CD4-positive, alpha-beta T cell (primary cell): ENCODE results near the gene VSTM2B. TPM values are rescaled to one million over a fixed set of nuclear protein-coding genes. Genes with fewer than 3 reads are reported as not detected.

Experiments used
- ATAC-seq: fragments of 200-7000 bp; cut with Tn5 transposase; one replicate; pipeline ENCODE4 v1.10.0; 2022; ENCODE audit warnings: mild to moderate bottlenecking; ENCODE audit not compliant: poor library complexity
- CTCF ChIA-PET: fragments of 350-600 bp; sonication (Branson Sonifier 250); formaldehyde crosslinking; loops from one replicate; lab custom pipeline; 2021; ENCODE audit warnings: antibody characterized with exemption, inconsistent platforms; lab: Charles Lee
- POLR2A ChIA-PET: fragments of 350-600 bp; sonication (Branson Sonifier 250); formaldehyde crosslinking; loops from one replicate; lab custom pipeline; 2021; ENCODE audit warnings: antibody characterized with exemption, inconsistent platforms; lab: Charles Lee
- DNase-seq, 14 experiments: peaks; one replicate each; pipeline ENCODE4 v3.0.0-alpha.2; 2013 to 2020; ENCODE audit warnings: mixed read lengths in 2 of 14
- H3K27ac ChIP-seq, 2 donors: one replicate each; pipeline versions ENCODE4 v1.5.1 to v1.7.0; 2013; ENCODE audit warnings: low read length in 2 of 2, low read depth in 1 of 2, mild to moderate bottlenecking in 1 of 2
- H3K27me3 ChIP-seq, 2 experiments: 1 replicate in 1 of 2; 2 replicates in 1 of 2; pipeline versions ENCODE4 v1.6.1 to v1.7.0; 2013; ENCODE audit warnings: low read length in 2 of 2, control low read depth in 1 of 2, mild to moderate bottlenecking in 1 of 2, moderate library complexity in 1 of 2; ENCODE audit not compliant: insufficient read depth in 2 of 2, control insufficient read depth in 1 of 2
- H3K36me3 ChIP-seq: one replicate; pipeline ENCODE4 v1.6.1; 2013; ENCODE audit warnings: low read length, control low read depth; ENCODE audit not compliant: insufficient read depth
- H3K4me1 ChIP-seq: one replicate; pipeline ENCODE4 v1.6.1; 2013; ENCODE audit warnings: low read length, control low read depth; ENCODE audit not compliant: insufficient read depth
- H3K4me3 ChIP-seq: one replicate; pipeline ENCODE4 v1.5.1; 2013; ENCODE audit warnings: mild to moderate bottlenecking, low read length, moderate library complexity
- H3K9me3 ChIP-seq, 2 experiments: 1 replicate in 1 of 2; 2 replicates in 1 of 2; pipeline versions ENCODE4 v1.6.1 to v1.7.0; 2013; ENCODE audit warnings: low read length in 2 of 2, mild to moderate bottlenecking in 2 of 2, control low read depth in 1 of 2, moderate library complexity in 1 of 2; ENCODE audit not compliant: control insufficient read depth in 1 of 2, insufficient read depth in 1 of 2
- H3K27ac Mint-ChIP-seq: one replicate; pipeline ENCODE4 v1.8.0; 2020; ENCODE audit warnings: mixed read lengths
- H3K27me3 Mint-ChIP-seq: one replicate; pipeline ENCODE4 v1.8.0; 2021; ENCODE audit warnings: mixed read lengths
- H3K36me3 Mint-ChIP-seq: one replicate; pipeline ENCODE4 v1.8.0; 2021; ENCODE audit warnings: low read depth, mixed read lengths
- H3K4me1 Mint-ChIP-seq: one replicate; pipeline ENCODE4 v1.8.0; 2021; ENCODE audit warnings: low read depth, mixed read lengths
- H3K4me3 Mint-ChIP-seq: one replicate; pipeline ENCODE4 v1.8.0; 2020; ENCODE audit warnings: mild to moderate bottlenecking, mixed read lengths
- H3K9me3 Mint-ChIP-seq: one replicate; pipeline ENCODE4 v1.8.0; 2020; ENCODE audit warnings: mixed read lengths
- CTCF ChIP-seq: fragments of 200-600 bp; IDR thresholded peaks from one replicate; pipeline ENCODE4 v1.8.0; 2022; ENCODE audit warnings: antibody characterized with exemption, mild to moderate bottlenecking
- intact Hi-C, 2 experiments: fragments of 100-400 bp; cut with DNase I in 1 of 2; cut with micrococcal nuclease in 1 of 2; formaldehyde crosslinking; loops; one replicate each; pipeline versions ENCODE4 v1.15.1 to v1.9.0; 2023 to 2025; cut with DNase I, micrococcal nuclease
- total RNA-seq, 174 experiments: library from RNA in 2 of 174; stranded (reverse) in 2 of 174; gene quantifications; one replicate each; pipeline ENCODE4 v1.2.3 and lab custom pipeline; 2021 to 2026

The VSTM2B gene
- total RNA-seq, 2 experiments from 2014 or later, result not detected

GRCh38 chr19:29606420-29606747, 80.6 kb downstream of the VSTM2B start:
- CTCF ChIA-PET, result interaction anchor here (1.2 to 3.8 kb wide), 5 partner anchors 59 to 110 kb away, joined by 5 to 39 read pairs (median 7); partner anchors contain the start of gene PLEKHF1
- Mint-ChIP-seq H3K27me3 (no peaks in the 10 kb centered on the region), H3K4me1 (peaks cover 43% of the 10 kb centered on the region), H3K36me3 (peaks cover 44% of the 10 kb centered on the region), H3K9me3 (no peaks in the 10 kb centered on the region), H3K27ac (peak overlapping the region; percentile 99), H3K4me3 (peak overlapping the region; percentile 98)
- peak; percentile 15 for ATAC-seq
- peak overlapping the region; percentile 98 to 100 for H3K27ac ChIP-seq
- peaks cover 28% of the 10 kb centered on the region for H3K36me3 ChIP-seq
- H3K4me1 ChIP-seq, result peaks cover 37% of the 10 kb centered on the region
- no peaks in the 10 kb centered on the region for H3K27me3 ChIP-seq
- POLR2A ChIA-PET, result interaction anchor here (0.5 to 8.4 kb wide), 46 partner anchors 10 to 1812 kb away, joined by 3 to 276 read pairs (median 6); partner anchors contain the start of genes C19orf12, PLEKHF1 and URI1
- intact Hi-C loops, result loop anchor here (2.0 to 10.0 kb wide), 4 partner anchors 58 to 394 kb away; partner anchors contain the start of genes PLEKHF1 (in 1 of the 2) and UQCRFS1 (in 1 of the 2)
- no peak for DNase-seq
- H3K4me3 ChIP-seq, result peak overlapping the region; percentile 97
- no peak for TF ChIP-seq CTCF
- H3K9me3 ChIP-seq, result no peaks in the 10 kb centered on the region

GRCh38 chr19:29609636-29610035, 83.8 kb downstream of the VSTM2B start:
- peak overlapping the region; percentile 25 for H3K4me3 Mint-ChIP-seq
- ChIA-PET POLR2A (interaction anchor here (0.8 to 8.4 kb wide), 5 partner anchors 57 to 332 kb away, joined by 3 to 276 read pairs (median 21); partner anchors contain the start of genes C19orf12, PLEKHF1 and URI1), CTCF (interaction anchor here (0.9 to 3.6 kb wide), 8 partner anchors 14 to 116 kb away, joined by 3 to 59 read pairs (median 9); partner anchors contain the start of genes C19orf12 and PLEKHF1)
- DNase-seq (no peak), ATAC-seq (no peak)
- Histone ChIP-seq H3K27ac (no peak overlapping the region), H3K36me3 (peaks cover 57% of the 10 kb centered on the region), H3K27me3 (no peaks in the 10 kb centered on the region), H3K4me1 (peaks cover 37% of the 10 kb centered on the region), H3K9me3 (no peaks in the 10 kb centered on the region), H3K4me3 (no peak overlapping the region)
- no peak for TF ChIP-seq CTCF
- H3K27me3 Mint-ChIP-seq, result no peaks in the 10 kb centered on the region
- H3K9me3 Mint-ChIP-seq, result no peaks in the 10 kb centered on the region
- H3K4me1 Mint-ChIP-seq, result peaks cover 39% of the 10 kb centered on the region
- peak overlapping the region; percentile 33 for H3K27ac Mint-ChIP-seq
- peaks cover 73% of the 10 kb centered on the region for H3K36me3 Mint-ChIP-seq
- intact Hi-C loops, result loop anchor here (1.0 to 10.0 kb wide), 6 partner anchors 82 to 397 kb away; partner anchors contain the start of gene UQCRFS1 (in 1 of the 2)

GRCh38 chr19:29610213-29610573, 84.4 kb downstream of the VSTM2B start:
- peak in 1 of 14 experiments; percentile 30 for DNase-seq
- ChIA-PET POLR2A (interaction anchor here (1.0 to 8.4 kb wide), 8 partner anchors 11 to 332 kb away, joined by 3 to 276 read pairs (median 16); partner anchors contain the start of genes C19orf12, PLEKHF1 and URI1), CTCF (interaction anchor here (0.7 to 3.6 kb wide), 21 partner anchors 10 to 204 kb away, joined by 3 to 59 read pairs (median 6); partner anchors contain the start of genes C19orf12 and PLEKHF1)
- Histone ChIP-seq H3K27me3 (no peaks in the 10 kb centered on the region), H3K4me3 (no peak overlapping the region), H3K4me1 (peaks cover 34% of the 10 kb centered on the region), H3K9me3 (no peaks in the 10 kb centered on the region), H3K27ac (no peak overlapping the region), H3K36me3 (peaks cover 63% of the 10 kb centered on the region)
- ATAC-seq, result no peak
- Mint-ChIP-seq H3K9me3 (no peaks in the 10 kb centered on the region), H3K4me3 (no peak overlapping the region), H3K36me3 (peaks cover 79% of the 10 kb centered on the region), H3K27ac (peak overlapping the region; percentile 38), H3K27me3 (no peaks in the 10 kb centered on the region), H3K4me1 (peaks cover 34% of the 10 kb centered on the region)
- no peak for TF ChIP-seq CTCF
- intact Hi-C loops, result loop anchor here (1.0 to 10.0 kb wide), 3 partner anchors 81 to 265 kb away; no protein-coding TSS in a partner anchor
